Superior temporal gyrus (tissue), 1 donor: ENCODE results near the gene ME3.
A peak's percentile ranks its signal among the peaks of the same experiment; 100 is the strongest.

Experiments
- DNase-seq: peaks from one replicate; pipeline ENCODE4 v3.0.0-alpha.2; 2016; ENCODE audit errors: extremely low spot score

ME3 gene

DNA sequence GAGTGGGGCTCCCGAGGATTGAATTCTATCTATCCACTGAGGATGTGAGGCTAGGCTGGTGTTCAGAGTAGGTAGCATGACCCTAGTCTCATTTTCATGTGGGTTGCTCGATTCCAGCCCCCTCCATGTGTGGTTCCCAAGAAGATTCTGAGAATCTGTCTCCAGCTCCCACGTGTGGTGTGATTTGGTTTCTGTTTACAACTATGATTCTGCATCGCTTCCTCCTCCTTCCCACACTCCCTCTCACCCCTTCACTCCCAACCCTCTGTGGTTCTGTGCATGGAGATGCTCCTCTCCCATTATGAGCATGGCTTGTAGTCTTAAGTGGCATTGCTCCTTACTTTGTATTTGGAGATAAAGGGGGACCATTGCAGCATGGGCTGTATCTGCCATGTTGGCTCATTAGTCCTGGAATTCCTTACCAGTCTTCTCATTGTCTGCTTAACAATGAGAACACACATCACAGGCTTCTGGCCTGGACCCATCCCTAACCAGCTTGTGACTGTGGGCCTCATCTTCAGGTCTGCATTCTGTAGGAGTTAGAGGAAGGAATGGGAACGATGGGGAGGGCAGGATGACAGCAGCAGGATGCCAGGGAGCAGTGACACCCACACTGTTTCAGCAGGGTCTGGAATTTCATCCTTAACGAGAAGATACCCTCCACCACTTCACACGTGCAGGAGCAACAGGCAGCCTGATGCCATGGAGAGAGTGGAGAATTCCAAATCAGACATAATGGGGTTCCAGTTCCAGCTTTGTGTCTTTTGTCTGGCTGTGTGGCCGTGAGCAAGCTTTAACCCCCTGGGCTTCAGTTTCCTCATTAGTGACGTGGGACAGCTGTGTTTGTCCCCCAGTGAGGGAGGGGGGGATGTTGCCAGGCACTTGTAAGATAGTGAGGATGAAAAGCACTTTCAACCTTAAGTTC is 211.7 kb downstream of the ME3 start:
- no peak for DNase-seq

GRCh38 chr11:86459682-86460460 is 212.5 kb downstream of the ME3 start:
- peak; percentile 51 for DNase-seq

- DNase-seq, result no peak
Observed at GRCh38 chr11:86459002-86459385, 213.4 kb downstream of the ME3 start.

- no peak for DNase-seq
Observed at GRCh38 chr11:86458294-86459001, 214.0 kb downstream of the ME3 start.

DNA sequence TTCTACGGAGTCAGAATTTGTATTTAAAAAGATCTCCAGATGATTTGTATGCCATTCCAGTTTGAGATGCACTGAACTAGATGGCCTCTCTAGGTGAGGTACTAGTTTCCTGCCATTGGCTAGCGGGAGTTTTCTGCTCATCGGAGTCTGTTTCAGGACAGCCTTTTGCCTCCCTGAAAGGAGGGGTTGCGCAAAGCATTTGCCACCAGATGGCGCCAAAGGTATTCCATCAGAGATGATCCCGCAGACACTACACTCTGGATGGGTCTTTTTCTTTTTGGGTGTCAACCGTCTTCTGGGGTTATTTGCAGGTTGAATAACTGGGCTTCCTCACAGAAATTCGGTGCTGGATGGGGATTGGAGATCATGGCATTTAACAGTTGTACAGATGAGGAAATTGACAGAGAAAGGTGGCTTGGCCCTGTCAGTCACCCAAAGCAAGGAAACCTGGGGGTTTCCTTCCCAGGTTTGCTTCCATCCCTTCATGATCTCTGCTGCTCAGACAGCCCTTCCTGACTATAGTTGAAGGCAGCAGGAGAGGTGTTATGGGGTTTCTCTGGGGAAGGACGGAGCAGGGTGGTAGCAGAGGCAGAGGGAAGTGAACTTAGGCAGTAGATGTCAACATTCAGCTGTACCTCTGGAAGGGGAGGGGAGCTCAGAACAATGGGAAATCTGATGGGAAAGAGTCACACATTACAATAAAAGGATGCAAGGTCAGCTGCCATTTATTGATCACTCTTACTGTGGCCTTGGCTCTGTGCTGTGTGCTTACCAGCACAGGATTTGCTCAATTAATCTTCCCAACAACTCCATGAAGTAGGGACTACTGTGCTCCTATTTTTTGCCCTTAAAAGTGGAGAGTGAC is 216.1 kb downstream of the ME3 start:
- peak; percentile 94 for DNase-seq

DNA sequence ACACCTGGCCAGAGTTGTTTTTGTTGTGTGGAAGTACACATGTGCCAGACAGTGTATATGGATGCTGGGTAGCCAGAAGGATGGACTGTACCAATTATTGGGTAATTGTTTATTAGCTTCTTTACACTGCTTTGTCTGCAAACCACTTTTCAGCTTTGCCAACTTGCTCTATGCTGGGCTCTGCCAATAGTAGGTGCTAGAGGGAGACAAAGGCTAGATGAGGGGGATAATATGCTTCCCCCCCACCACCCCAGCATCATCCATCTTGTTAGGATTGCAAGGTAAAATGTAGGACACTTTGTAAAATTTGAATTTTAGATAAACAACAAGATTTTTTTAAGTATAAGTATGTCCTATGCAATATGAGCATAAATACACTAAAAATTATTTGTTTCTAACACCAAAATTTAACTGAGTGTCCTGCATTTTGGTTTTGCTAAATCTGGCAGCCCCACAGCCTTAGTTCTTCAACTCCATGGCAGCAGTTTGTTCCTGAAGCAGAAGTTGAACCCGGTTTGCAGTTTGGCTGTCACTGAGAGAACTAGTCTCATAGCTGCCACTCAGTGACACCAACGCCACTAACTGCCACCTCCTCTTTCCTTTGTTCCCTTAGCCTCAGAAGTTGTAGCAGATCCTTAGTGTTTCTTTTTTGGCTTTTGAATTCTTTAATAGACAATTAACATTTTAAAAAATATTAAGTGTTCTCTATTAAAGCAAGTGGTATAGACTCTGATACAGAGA is 219.0 kb downstream of the ME3 start:
- no peak for DNase-seq

DNA sequence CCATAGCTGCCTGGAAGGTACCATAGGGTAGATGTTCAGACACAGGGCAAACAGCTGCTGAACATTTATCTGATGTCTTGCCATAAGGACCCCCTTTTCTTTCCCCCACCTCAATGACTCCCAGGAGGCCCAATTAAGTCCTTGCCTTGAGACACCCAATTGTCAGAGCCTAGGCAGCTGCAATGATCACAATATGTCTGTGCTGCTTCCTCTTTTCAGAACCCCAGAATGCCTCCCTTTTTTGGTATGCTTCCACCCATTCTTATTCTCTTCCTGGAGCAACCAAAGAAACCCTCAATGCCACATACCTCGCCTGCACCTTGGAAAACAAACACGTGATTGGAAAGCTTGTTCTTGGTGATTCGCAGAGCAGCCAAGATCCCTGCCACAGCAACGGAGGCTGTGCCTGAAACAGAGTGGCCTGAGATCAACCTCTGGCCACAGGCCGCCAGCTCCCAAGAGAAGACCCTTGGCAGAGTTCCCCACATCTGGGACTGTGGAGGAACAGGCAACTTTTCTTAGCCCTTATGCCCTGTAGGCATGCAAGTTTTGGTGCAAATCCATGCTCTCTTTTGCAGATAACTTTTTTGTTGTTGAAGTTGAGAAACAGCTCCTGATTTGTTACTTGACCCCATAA is 222.3 kb downstream of the ME3 start:
- no peak for DNase-seq

DNA sequence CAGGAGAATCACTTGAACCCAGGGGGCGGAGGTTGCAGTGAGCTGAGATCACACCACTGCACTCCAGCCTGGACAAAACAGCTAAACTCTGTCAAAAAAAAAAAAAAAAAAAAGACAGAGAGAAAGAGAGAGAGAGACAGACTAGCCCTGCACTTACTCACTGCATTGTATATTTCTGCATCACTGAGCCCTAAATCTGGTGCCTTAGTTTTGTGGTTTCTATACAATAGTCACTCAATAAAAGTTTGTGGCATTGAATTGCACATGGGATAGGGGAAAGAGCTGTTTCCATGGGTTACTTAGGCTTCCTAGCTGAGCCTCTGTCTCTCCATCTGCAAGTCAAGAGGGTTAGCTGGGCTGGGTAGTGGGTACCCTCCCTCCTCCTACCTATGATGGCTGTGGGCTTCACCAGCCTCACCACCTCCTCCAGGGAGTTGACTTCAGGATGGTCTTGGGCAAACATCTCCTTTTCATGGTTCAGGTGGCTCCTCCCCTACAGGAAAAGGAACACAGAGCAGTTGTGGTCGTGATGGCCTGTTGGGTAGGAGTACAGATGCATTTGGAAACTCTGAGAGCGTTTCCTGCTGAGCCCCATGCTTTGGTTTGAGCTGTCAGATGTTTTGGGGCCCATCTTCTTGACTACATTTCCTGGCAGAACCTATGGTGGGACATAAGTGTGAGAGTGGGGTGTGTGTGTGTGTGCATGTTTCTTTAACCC is 224.5 kb downstream of the ME3 start:
- DNase-seq, result no peak

DNA sequence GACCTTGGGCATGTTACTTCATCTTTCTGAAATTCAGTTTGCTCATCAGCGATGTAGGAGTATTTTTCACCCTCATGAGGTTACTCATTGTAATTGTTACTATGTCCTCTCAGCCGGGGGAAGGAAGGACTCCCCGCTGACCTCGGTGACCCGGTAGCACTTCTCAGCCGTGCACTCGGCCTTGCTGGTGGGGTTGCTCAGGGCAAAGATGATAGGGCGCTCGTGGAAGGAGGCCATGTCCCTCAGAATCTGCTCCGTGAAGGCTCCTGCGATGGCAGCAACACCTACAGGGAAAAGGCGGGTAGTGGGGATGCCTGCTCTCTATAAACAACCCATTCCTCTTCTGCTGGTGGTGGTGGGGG is 225.5 kb downstream of the ME3 start:
- DNase-seq, result no peak

DNA sequence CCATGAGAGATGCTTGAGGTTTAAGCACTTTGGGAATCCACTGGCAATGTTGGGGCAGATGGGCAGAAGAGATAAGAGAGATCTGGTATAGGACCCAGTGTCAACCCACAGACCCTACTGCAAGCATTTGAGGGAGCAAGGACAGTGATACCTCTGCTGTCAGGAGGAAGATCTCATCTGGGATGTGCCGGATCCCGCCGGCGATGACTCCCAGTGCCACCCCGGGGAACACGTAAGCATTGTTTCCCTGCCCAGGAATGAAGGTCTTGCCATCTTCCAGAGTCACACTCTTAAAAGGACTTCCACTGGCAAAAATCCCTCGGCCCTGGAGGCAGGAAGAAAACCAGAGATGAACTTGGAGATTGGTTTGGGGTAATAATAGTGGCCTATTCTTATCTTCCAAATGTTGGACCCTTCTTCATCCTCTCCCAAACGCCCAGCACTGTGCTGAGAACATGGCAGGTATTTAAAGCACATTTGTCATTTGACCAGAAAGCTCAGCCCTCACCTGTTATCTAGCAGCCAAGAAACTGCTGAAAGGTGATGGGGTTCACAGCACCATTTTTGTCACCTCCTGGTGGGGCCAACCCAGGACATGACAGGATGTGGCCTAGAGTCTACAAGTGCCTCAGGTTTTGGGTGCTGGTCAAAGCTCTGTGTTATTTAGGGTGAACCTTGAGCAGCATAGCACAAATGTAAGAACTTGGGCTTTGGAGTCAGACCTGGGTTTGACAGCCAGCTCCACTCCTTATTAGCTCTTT is 226.1 kb downstream of the ME3 start:
- no peak for DNase-seq

DNA sequence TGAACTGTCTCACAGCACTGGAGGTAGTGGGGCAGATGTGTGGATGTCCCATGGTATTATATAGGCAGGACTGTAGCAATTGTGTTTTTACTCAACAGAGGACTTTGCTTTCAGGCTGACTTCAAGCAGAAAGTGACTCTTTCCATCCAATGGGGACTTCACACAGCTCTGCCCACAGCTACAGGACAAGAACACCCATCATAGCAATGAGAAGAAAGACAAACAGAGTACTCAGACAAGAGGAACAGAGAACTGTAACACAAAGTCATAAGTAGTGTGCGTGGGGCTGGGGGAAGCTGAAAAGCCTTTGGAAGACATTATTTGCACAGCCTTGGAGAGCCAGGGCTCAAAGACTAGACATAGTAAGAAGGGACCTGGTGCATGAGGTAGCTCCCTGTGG is 227.4 kb downstream of the ME3 start:
- no peak for DNase-seq

DNA sequence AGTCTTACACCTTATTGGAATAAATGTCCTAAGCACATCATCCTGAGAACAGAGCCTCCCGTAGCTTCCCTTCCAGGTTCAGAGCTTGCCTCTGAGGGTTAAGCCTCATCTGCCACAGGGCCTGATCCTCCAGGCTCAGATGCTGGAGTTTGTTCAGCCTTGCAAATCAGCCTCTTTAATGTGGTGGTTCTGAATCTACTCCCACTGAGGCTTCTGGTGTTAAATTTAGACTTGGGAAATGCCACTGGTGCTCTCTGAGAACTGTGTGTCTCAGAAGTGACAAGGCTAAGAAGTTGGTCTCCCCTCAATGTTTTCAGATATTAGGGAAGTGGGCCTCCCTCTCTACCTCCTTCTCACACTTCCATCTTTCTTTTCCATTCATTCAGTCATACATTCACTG is 229.0 kb downstream of the ME3 start:
- no peak for DNase-seq

- DNase-seq, result no peak
Observed at GRCh38 chr11:86442827-86443226, 229.6 kb downstream of the ME3 start.

DNA sequence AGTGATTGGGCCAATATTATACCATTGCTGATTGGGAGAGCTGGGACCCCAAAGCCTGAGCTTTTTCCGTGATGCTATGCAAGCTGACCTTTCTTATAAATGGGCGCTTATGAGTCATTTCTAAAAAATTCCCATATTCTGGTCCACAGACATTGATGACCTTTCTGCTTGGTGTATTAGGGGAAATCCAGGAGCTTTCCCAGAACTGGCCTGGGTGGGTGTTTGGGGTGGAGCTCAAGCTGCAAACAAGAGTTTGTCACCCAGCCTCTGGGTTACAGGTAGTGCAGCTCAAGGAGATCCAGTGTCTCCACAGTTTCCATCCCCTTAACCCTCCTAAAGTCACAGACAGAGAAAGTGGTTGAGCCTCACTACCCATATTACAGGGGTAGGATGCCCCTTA is 230.0 kb downstream of the ME3 start:
- no peak for DNase-seq

DNA sequence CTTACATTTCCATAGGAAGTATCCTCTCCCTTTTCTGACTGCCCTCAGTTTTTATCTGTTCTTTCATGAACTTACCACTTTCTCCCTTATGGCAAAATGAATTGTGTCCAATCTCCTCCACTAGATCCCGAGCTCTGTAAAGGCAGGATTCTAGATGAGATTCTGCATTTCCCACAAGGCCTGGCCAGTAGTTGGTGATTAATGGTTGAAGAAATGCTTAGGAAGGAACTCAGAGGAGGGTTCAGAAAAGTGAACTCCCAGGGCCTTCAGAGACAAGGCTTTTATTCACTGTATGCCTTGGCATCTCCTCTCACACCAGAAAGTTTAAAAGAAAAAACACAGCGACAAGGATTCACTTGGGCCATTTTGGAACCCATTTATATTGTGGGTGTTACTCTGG is 231.6 kb downstream of the ME3 start:
- DNase-seq, result no peak

DNA sequence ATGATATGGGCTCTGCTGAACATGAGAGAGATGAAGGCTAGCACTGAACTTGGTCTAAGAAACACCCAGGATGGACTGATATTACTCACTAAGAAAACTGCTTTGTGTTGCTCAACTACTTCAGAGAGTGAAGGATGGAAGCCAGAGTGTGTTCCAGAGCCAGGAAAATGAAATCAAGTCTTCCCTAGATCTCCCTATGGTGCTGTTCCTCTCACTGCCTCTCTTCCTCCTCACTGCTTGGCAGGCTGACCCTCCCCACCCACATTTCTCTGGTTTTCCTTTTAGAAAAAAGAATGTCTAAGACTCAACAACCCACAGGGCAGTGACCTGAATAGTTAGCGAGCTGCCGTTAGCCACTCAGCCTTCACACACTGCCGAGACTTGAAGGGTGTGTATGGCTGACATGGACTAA is 232.1 kb downstream of the ME3 start:
- no peak for DNase-seq

DNA sequence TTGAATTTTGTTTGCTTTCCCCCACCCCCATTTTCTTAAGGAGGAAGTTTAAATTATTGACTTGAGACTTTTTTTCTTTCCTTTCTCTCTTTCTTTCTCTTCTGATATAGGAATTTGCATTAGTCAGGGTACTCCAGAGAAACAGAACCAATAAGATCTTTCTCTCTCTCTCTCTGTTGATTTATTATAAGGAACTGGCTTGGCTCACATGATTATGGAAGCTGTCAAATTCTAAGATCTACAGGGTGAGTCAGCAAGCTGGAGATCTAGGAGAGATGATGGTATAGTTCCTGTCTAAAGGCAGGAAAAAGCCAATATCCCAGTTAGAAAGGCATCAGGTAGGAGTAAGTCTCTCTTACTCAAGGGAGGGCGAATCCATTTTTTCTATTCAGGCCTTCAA is 233.7 kb downstream of the ME3 start:
- DNase-seq, result no peak

- no peak for DNase-seq
Observed at GRCh38 chr11:86435711-86436110, 236.7 kb downstream of the ME3 start.
